ENCODE results near the gene TAF12. TPM values are rescaled to one million over a fixed set of nuclear protein-coding genes. Genes with fewer than 3 reads are reported as not detected.

TAF12 gene
- total and polyA plus RNA-seq, 4 donors = 9.5 to 14.5 (median 11.9) TPM

DNA sequence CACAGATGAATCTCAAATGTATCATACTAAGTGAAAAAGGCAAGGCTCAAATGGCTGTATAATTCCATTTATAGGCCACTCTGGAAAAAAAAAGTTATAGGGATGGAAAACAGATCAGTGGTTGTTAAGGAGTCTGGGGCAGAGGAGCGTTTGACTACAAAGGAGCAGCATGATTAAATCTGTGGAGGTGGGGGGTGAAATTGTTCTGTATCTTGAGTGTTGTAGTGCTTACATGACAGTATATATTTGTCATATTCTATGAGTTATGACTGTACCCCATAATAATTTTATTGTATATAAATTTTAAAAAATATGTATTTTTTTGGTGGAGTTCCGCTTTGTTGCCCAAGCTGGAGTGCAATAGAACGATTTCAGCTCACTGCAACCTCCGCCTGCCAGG is 10.3 kb downstream of the TAF12 start:
- Histone ChIP-seq H3K9me3 (ENCODE audit: control insufficient read depth in 4 of 4, low read length in 3 of 4) (no peaks in the 10 kb centered on the region), H3K36me3 (ENCODE audit: control insufficient read depth in 4 of 4, insufficient read depth in 3 of 4, low read depth in 1 of 4, low read length in 3 of 4) (peaks cover 0 to 3% (median under 1%) of the 10 kb centered on the region in 4 donors), H3K27ac (ENCODE audit: low read depth in 1 of 2, low read length in 2 of 2) (no peak overlapping the region), H3K4me1 (ENCODE audit: control insufficient read depth in 4 of 4, insufficient read depth in 4 of 4, low read length in 3 of 4) (peaks cover 0 to 6% (median 0%) of the 10 kb centered on the region in 4 donors), H3K4me3 (ENCODE audit: low read depth in 1 of 3, low read length in 3 of 3) (no peak overlapping the region), H3K9ac (ENCODE audit: low read depth in 1 of 2, low read length in 2 of 2) (no peak overlapping the region), H3K27me3 (ENCODE audit: control insufficient read depth in 4 of 4, insufficient read depth in 4 of 4, low read length in 3 of 4) (no peaks in the 10 kb centered on the region)
- WGBS = 98% methylated on average over 4 of the region's 4 CpGs
- TF ChIP-seq, protein P1, sequence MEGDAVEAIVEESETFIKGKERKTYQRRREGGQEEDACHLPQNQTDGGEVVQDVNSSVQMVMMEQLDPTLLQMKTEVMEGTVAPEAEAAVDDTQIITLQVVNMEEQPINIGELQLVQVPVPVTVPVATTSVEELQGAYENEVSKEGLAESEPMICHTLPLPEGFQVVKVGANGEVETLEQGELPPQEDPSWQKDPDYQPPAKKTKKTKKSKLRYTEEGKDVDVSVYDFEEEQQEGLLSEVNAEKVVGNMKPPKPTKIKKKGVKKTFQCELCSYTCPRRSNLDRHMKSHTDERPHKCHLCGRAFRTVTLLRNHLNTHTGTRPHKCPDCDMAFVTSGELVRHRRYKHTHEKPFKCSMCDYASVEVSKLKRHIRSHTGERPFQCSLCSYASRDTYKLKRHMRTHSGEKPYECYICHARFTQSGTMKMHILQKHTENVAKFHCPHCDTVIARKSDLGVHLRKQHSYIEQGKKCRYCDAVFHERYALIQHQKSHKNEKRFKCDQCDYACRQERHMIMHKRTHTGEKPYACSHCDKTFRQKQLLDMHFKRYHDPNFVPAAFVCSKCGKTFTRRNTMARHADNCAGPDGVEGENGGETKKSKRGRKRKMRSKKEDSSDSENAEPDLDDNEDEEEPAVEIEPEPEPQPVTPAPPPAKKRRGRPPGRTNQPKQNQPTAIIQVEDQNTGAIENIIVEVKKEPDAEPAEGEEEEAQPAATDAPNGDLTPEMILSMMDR (IDR thresholded peaks at IDR 0.05; ENCODE audit: low read depth, low read length, missing input control) = no peak
- TF ChIP-seq HNF4G (IDR thresholded peaks at IDR 0.05) (no peak), RXRA (IDR thresholded peaks at IDR 0.05) (no peak), RAD21 (IDR thresholded peaks at IDR 0.05) (no peak), SP1 (IDR thresholded peaks at IDR 0.05) (no peak)
- TF ChIP-seq, protein P2, sequence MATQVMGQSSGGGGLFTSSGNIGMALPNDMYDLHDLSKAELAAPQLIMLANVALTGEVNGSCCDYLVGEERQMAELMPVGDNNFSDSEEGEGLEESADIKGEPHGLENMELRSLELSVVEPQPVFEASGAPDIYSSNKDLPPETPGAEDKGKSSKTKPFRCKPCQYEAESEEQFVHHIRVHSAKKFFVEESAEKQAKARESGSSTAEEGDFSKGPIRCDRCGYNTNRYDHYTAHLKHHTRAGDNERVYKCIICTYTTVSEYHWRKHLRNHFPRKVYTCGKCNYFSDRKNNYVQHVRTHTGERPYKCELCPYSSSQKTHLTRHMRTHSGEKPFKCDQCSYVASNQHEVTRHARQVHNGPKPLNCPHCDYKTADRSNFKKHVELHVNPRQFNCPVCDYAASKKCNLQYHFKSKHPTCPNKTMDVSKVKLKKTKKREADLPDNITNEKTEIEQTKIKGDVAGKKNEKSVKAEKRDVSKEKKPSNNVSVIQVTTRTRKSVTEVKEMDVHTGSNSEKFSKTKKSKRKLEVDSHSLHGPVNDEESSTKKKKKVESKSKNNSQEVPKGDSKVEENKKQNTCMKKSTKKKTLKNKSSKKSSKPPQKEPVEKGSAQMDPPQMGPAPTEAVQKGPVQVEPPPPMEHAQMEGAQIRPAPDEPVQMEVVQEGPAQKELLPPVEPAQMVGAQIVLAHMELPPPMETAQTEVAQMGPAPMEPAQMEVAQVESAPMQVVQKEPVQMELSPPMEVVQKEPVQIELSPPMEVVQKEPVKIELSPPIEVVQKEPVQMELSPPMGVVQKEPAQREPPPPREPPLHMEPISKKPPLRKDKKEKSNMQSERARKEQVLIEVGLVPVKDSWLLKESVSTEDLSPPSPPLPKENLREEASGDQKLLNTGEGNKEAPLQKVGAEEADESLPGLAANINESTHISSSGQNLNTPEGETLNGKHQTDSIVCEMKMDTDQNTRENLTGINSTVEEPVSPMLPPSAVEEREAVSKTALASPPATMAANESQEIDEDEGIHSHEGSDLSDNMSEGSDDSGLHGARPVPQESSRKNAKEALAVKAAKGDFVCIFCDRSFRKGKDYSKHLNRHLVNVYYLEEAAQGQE (IDR thresholded peaks at IDR 0.05) = no peak
- DNase-seq (ENCODE audit: low spot score) = no peak

DNA sequence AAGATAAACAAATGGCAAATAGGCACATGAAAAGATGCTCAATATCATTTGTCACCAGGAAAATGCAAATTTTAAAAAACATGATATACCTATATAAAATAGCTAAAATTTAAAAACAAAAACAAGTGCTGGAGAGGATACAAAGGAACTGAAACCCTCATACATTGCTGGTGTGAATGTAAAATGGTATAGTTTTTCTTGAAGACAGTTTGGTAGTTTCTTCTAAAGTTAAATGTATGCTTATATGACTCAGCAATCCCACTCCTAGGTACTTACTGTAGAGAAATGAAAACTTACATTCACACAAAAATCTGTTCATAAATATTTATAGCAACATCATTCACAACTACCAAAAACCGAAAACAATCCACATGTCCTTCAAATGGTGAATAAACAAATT is 11.2 kb downstream of the TAF12 start:
- TF ChIP-seq HNF4G (IDR thresholded peaks at IDR 0.05) (no peak), NR2F2 (IDR thresholded peaks at IDR 0.05) (no peak), RXRA (IDR thresholded peaks at IDR 0.05) (no peak), FOXA1 (IDR thresholded peaks at IDR 0.05) (no peak), JUND (IDR thresholded peaks at IDR 0.05) (no peak), EGR1 (IDR thresholded peaks at IDR 0.05; ENCODE audit: low read depth in 2 of 2) (no peak), SP1 (IDR thresholded peaks at IDR 0.05) (no peak), GABPA (IDR thresholded peaks at IDR 0.05 in 1 of 2, conservative IDR thresholded peaks at IDR 0.05 in 1 of 2) (no peak), FOXA2 (IDR thresholded peaks at IDR 0.05) (no peak), TAF1 (conservative IDR thresholded peaks at IDR 0.05) (no peak), YY1 (IDR thresholded peaks at IDR 0.05) (no peak), RAD21 (IDR thresholded peaks at IDR 0.05) (no peak)
- TF ChIP-seq, protein P3, sequence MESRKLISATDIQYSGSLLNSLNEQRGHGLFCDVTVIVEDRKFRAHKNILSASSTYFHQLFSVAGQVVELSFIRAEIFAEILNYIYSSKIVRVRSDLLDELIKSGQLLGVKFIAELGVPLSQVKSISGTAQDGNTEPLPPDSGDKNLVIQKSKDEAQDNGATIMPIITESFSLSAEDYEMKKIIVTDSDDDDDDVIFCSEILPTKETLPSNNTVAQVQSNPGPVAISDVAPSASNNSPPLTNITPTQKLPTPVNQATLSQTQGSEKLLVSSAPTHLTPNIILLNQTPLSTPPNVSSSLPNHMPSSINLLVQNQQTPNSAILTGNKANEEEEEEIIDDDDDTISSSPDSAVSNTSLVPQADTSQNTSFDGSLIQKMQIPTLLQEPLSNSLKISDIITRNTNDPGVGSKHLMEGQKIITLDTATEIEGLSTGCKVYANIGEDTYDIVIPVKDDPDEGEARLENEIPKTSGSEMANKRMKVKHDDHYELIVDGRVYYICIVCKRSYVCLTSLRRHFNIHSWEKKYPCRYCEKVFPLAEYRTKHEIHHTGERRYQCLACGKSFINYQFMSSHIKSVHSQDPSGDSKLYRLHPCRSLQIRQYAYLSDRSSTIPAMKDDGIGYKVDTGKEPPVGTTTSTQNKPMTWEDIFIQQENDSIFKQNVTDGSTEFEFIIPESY (IDR thresholded peaks at IDR 0.05) = no peak
- TF ChIP-seq, protein P4, sequence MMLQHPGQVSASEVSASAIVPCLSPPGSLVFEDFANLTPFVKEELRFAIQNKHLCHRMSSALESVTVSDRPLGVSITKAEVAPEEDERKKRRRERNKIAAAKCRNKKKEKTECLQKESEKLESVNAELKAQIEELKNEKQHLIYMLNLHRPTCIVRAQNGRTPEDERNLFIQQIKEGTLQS (IDR thresholded peaks at IDR 0.05) = no peak
- Histone ChIP-seq H3K9me3 (ENCODE audit: control insufficient read depth in 4 of 4, low read length in 3 of 4) (no peaks in the 10 kb centered on the region), H3K27me3 (ENCODE audit: control insufficient read depth in 4 of 4, insufficient read depth in 4 of 4, low read length in 3 of 4) (no peaks in the 10 kb centered on the region), H3K36me3 (ENCODE audit: control insufficient read depth in 4 of 4, insufficient read depth in 3 of 4, low read depth in 1 of 4, low read length in 3 of 4) (peaks cover 0 to 2% (median 0%) of the 10 kb centered on the region in 4 donors), H3K4me1 (ENCODE audit: control insufficient read depth in 4 of 4, insufficient read depth in 4 of 4, low read length in 3 of 4) (peaks cover 0 to 6% (median 0%) of the 10 kb centered on the region in 4 donors), H3K9ac (ENCODE audit: low read depth in 1 of 2, low read length in 2 of 2) (no peak overlapping the region), H3K4me3 (ENCODE audit: low read depth in 1 of 3, low read length in 3 of 3) (no peak overlapping the region), H3K27ac (ENCODE audit: low read depth in 1 of 2, low read length in 2 of 2) (no peak overlapping the region)
- no peak for DNase-seq (ENCODE audit: low spot score)
- 94% methylated on average over 1 of the region's 1 CpG for WGBS

Measured in liver (tissue), 9 donors.